Ishikawa (cell line): ENCODE data around the gene ST3GAL3.

Source experiments
- CEBPB ChIP-seq: IDR thresholded peaks from 2 replicates; pipeline ENCODE4 v1.6.1; 2012
- CREB1 ChIP-seq: IDR thresholded peaks from 2 replicates; pipeline ENCODE4 v1.6.1; 2012; ENCODE audit warnings: low read depth
- EGR1 ChIP-seq: IDR thresholded peaks from 2 replicates; pipeline ENCODE4 v1.6.1; 2012
- EP300 ChIP-seq: IDR thresholded peaks from 2 replicates; pipeline ENCODE4 v1.6.1; 2012; ENCODE audit warnings: borderline replicate concordance
- NFIC ChIP-seq: IDR thresholded peaks from 2 replicates; pipeline ENCODE4 v1.6.1; 2012
- RAD21 ChIP-seq: IDR thresholded peaks from 2 replicates; pipeline ENCODE4 v1.6.1; 2012; ENCODE audit warnings: low read depth
- REST ChIP-seq: IDR thresholded peaks from 2 replicates; pipeline ENCODE4 v1.6.1; 2012; ENCODE audit warnings: low read depth, mild to moderate bottlenecking
- TAF1 ChIP-seq: IDR thresholded peaks from 2 replicates; pipeline ENCODE4 v1.6.1; 2012; ENCODE audit warnings: low read depth, mild to moderate bottlenecking
- TCF12 ChIP-seq: IDR thresholded peaks from 2 replicates; pipeline ENCODE4 v1.6.1; 2012; ENCODE audit warnings: low read depth
- USF1 ChIP-seq: IDR thresholded peaks from 2 replicates; pipeline ENCODE4 v1.6.1; 2012
- YY1 ChIP-seq: IDR thresholded peaks from 2 replicates; pipeline ENCODE4 v1.6.1; 2012; ENCODE audit warnings: low read depth
- ZBTB7A ChIP-seq: IDR thresholded peaks from 2 replicates; pipeline ENCODE4 v1.6.1; 2012; ENCODE audit warnings: low read depth

- TF ChIP-seq CEBPB (no peak), ZBTB7A (no peak), REST (no peak), TAF1 (no peak), RAD21 (no peak), YY1 (no peak), CREB1 (no peak), TCF12 (no peak), NFIC (no peak), EGR1 (no peak), EP300 (no peak), USF1 (no peak)
Measured at GRCh38 chr1:43969416-43969745, 262.0 kb downstream of the ST3GAL3 start.
